HCT116 (cell line): Measurements from ENCODE around the gene DNAAF8.

Experiments
- POLR2A ChIP-seq: IDR thresholded peaks from 2 replicates; pipeline ENCODE4 v1.7.0; 2011; ENCODE audit warnings: borderline replicate concordance; ENCODE audit not compliant: insufficient read depth, insufficient read length; ENCODE audit errors: extremely low read depth
- SP1 ChIP-seq: IDR thresholded peaks from 2 replicates; pipeline ENCODE4 v1.6.1; 2012; ENCODE audit warnings: low read depth
- TCF7L2 ChIP-seq: IDR thresholded peaks from 2 replicates; pipeline ENCODE4 v1.7.0; 2011; ENCODE audit warnings: borderline replicate concordance, inconsistent platforms; ENCODE audit not compliant: insufficient read depth, insufficient read length; ENCODE audit errors: extremely low read depth
- TF ChIP-seq, protein P1 (sequence below), 3 experiments: fragments of 200-600 bp in 1 of 3; sonication (generic) in 1 of 3; IDR thresholded peaks in 2 of 3; conservative IDR thresholded peaks in 1 of 3; 2 replicates each; pipeline ENCODE4 v1.5.1; 2012 to 2017; ENCODE audit warnings: low read depth in 2 of 3, low read length in 2 of 3, antibody characterized with exemption in 1 of 3, borderline replicate concordance in 1 of 3, control low read depth in 1 of 3, mild to moderate bottlenecking in 1 of 3, mixed read lengths in 1 of 3, mixed run types in 1 of 3, moderate library complexity in 1 of 3; ENCODE audit not compliant: insufficient read depth in 1 of 3

DNA sequence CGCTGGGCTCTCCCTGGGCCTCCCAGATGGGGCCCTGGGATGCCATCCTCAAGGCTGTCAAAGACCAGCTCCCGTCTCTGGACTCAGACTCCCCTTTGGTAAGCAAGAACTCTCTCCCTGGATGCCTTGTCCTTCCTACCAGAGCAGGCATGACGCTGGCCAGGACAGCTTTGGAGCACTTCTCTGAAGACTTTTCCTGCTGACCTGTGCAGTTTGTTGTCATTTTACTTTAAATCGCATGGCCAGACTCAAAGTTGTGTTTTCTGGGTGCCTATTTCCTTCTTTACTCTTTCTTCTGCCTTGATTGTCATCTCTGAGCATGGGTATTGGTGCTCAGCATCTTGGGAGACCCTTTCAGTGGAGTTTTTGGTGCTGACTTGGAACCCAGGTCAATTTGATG is 2.2 kb downstream of the DNAAF8 start:
- TF ChIP-seq, protein P1, sequence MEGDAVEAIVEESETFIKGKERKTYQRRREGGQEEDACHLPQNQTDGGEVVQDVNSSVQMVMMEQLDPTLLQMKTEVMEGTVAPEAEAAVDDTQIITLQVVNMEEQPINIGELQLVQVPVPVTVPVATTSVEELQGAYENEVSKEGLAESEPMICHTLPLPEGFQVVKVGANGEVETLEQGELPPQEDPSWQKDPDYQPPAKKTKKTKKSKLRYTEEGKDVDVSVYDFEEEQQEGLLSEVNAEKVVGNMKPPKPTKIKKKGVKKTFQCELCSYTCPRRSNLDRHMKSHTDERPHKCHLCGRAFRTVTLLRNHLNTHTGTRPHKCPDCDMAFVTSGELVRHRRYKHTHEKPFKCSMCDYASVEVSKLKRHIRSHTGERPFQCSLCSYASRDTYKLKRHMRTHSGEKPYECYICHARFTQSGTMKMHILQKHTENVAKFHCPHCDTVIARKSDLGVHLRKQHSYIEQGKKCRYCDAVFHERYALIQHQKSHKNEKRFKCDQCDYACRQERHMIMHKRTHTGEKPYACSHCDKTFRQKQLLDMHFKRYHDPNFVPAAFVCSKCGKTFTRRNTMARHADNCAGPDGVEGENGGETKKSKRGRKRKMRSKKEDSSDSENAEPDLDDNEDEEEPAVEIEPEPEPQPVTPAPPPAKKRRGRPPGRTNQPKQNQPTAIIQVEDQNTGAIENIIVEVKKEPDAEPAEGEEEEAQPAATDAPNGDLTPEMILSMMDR (IDR thresholded peaks at IDR 0.05 in 2 of 3, conservative IDR thresholded peaks at IDR 0.05 in 1 of 3; ENCODE audit: borderline replicate concordance in 1 of 3, insufficient read depth in 1 of 3, low read depth in 2 of 3, low read length in 2 of 3): no peak
- TF ChIP-seq TCF7L2: no peak
- no peak for TF ChIP-seq POLR2A
- no peak for TF ChIP-seq SP1
